Hematopoietic multipotent progenitor cell (in vitro differentiated cells): Measurements from ENCODE around the gene FCRL1. TPM values are rescaled to one million over a fixed set of nuclear protein-coding genes. Genes with fewer than 3 reads are reported as not detected.

Experiments
- small RNA-seq: library from RNA; depleted of rRNA; stranded (forward); fragments of <200 nt; gene quantifications from one replicate; pipeline ENCODE3, GENCODE V24; 2012
- total RNA-seq: library from RNA; depleted of rRNA; stranded (reverse); fragments of >200 nt; gene quantifications from one replicate; pipeline ENCODE4 v1.2.3, GENCODE V29; 2012

Gene FCRL1
- total RNA-seq, 1 donor = 3.2 TPM

Small RNA genes within 50 kb of the gene (small RNA-seq; reads per million reads assigned to genes)
- gene MRPS21P2 = not detected

Other genes starting within 250 kb of the FCRL1 start
- gene FCRL4, start 222.0 kb downstream of the FCRL1 start, total RNA-seq = not detected
- gene FCRL3, start 119.4 kb downstream of the FCRL1 start, total RNA-seq = 0.54 TPM
- under 0.01 TPM for gene FCRL2, start 43.0 kb downstream of the FCRL1 start, total RNA-seq
- not detected for gene CD5L, start 21.7 kb upstream of the FCRL1 start, total RNA-seq
- gene KIRREL1, start 173.5 kb upstream of the FCRL1 start, total RNA-seq = 0.54 TPM